SK-N-MC (cell line): ENCODE data around the gene KCNQ1.

Experiments used
- EZH2 ChIP-seq: fragments of 200-600 bp; sonication (generic); IDR thresholded peaks from one replicate; pipeline ENCODE4 v1.6.1; 2017; ENCODE audit warnings: antibody characterized with exemption
- POLR2AphosphoS5 ChIP-seq: IDR thresholded peaks from 2 replicates; pipeline ENCODE4 v1.6.1; 2012; ENCODE audit warnings: mild to moderate bottlenecking, low read depth, low read length, borderline replicate concordance

- TF ChIP-seq POLR2AphosphoS5 (no peak), EZH2 (no peak)
Measured at GRCh38 chr11:2652333-2653197, 207.8 kb downstream of the KCNQ1 start.
